SKM-1 (cell line): ENCODE results near the gene PGA5.
"Not testable (repeated sequence)": the region's sequence is repeated elsewhere in the genome, so short reads cannot be mapped to it uniquely, and the experiment has no call there.

Experiments used
- DNase-seq: peaks from one replicate; lab custom pipeline; 2025; ENCODE audit not compliant: unreplicated experiment; lab: John Stamatoyannopoulos, UW

PGA5 gene

GRCh38 chr11:61226457-61227137 is 14.4 kb upstream of the PGA5 start:
- not testable (repeated sequence) for DNase-seq

- not testable (repeated sequence) for DNase-seq
Observed at GRCh38 chr11:61229458-61229857, 11.5 kb upstream of the PGA5 start.

- not testable (repeated sequence) for DNase-seq
Observed at GRCh38 chr11:61231033-61231432, 9.9 kb upstream of the PGA5 start.

GRCh38 chr11:61231585-61231984 is 9.4 kb upstream of the PGA5 start:
- DNase-seq, result not testable (repeated sequence)

GRCh38 chr11:61232548-61233145 is 8.3 kb upstream of the PGA5 start:
- DNase-seq, result not testable (repeated sequence)

GRCh38 chr11:61237130-61237529 is 3.8 kb upstream of the PGA5 start:
- not testable (repeated sequence) for DNase-seq

- not testable (repeated sequence) for DNase-seq
Observed at GRCh38 chr11:61240288-61240687, 687 bp upstream of the PGA5 start.

GRCh38 chr11:61241526-61241925 is 551 bp downstream of the PGA5 start:
- DNase-seq, result not testable (repeated sequence)

- DNase-seq, result not testable (repeated sequence)
Observed at GRCh38 chr11:61245284-61245964, 4.4 kb downstream of the PGA5 start.

GRCh38 chr11:61248071-61248470 is 7.1 kb downstream of the PGA5 start:
- not testable (repeated sequence) for DNase-seq

- DNase-seq, result not testable (repeated sequence)
Observed at GRCh38 chr11:61249201-61249600, 8.2 kb downstream of the PGA5 start.

- DNase-seq, result not testable (repeated sequence)
Observed at GRCh38 chr11:61250796-61251765, 10.1 kb downstream of the PGA5 start.

- DNase-seq, result not testable (repeated sequence)
Observed at GRCh38 chr11:61252332-61252731, 11.4 kb downstream of the PGA5 start.

GRCh38 chr11:61254403-61255025 is 13.5 kb downstream of the PGA5 start:
- peak; percentile 68 for DNase-seq

- no peak for DNase-seq
Observed at GRCh38 chr11:61256710-61257482, 15.9 kb downstream of the PGA5 start.

- no peak for DNase-seq
Observed at GRCh38 chr11:61258546-61258945, 17.6 kb downstream of the PGA5 start.

- DNase-seq, result no peak
Observed at GRCh38 chr11:61259363-61259762, 18.4 kb downstream of the PGA5 start.

GRCh38 chr11:61264371-61264770 is 23.4 kb downstream of the PGA5 start:
- no peak for DNase-seq

GRCh38 chr11:61264795-61265194 is 23.8 kb downstream of the PGA5 start:
- no peak for DNase-seq

GRCh38 chr11:61265357-61265756 is 24.4 kb downstream of the PGA5 start:
- no peak for DNase-seq
